H9 (cell line): Measurements from ENCODE around the gene REEP1. TPM values are rescaled to one million over a fixed set of nuclear protein-coding genes. Genes with fewer than 3 reads are reported as not detected.

Experiments
- DNase-seq: peaks from one replicate; pipeline ENCODE4 v3.0.0-alpha.2; 2017
- H2AFZ ChIP-seq: one replicate; pipeline ENCODE4 v1.6.1; 2013; ENCODE audit warnings: mild to moderate bottlenecking, low read length, control low read depth, moderate library complexity
- H2AK5ac ChIP-seq: 2 replicates; pipeline ENCODE4 v1.6.1; 2013; ENCODE audit warnings: low read length, control low read depth, mixed read lengths; ENCODE audit not compliant: insufficient read length
- H2BK120ac ChIP-seq: one replicate; pipeline ENCODE4 v1.6.1; 2013; ENCODE audit warnings: low read depth, mild to moderate bottlenecking, low read length, control low read depth, inconsistent platforms; ENCODE audit not compliant: poor library complexity, severe bottlenecking
- H2BK12ac ChIP-seq: 2 replicates; pipeline ENCODE4 v1.6.1; 2013; ENCODE audit warnings: low read length, control low read depth, mixed read lengths, low read depth; ENCODE audit not compliant: insufficient read length
- H2BK15ac ChIP-seq: 2 replicates; pipeline ENCODE4 v1.6.1; 2013; ENCODE audit warnings: low read depth, low read length, control low read depth
- H2BK20ac ChIP-seq: one replicate; pipeline ENCODE4 v1.6.1; 2013; ENCODE audit warnings: low read depth, mild to moderate bottlenecking, low read length, control low read depth, inconsistent platforms; ENCODE audit not compliant: poor library complexity, severe bottlenecking
- H2BK5ac ChIP-seq: 2 replicates; pipeline ENCODE4 v1.6.1; 2013; ENCODE audit warnings: low read length, control low read depth, mixed read lengths; ENCODE audit not compliant: insufficient read length
- H3K14ac ChIP-seq: 2 replicates; pipeline ENCODE4 v1.6.1; 2013; ENCODE audit warnings: low read length, control low read depth; ENCODE audit not compliant: insufficient read depth
- H3K18ac ChIP-seq: 2 replicates; pipeline ENCODE4 v1.6.1; 2013; ENCODE audit warnings: low read depth, mild to moderate bottlenecking, mixed read lengths, low read length, control low read depth; ENCODE audit not compliant: insufficient read length
- H3K23ac ChIP-seq: 2 replicates; pipeline ENCODE4 v1.6.1; 2013; ENCODE audit warnings: low read length, control low read depth, mixed read lengths, low read depth; ENCODE audit not compliant: insufficient read length
- H3K23me2 ChIP-seq: 2 replicates; pipeline ENCODE4 v1.6.1; 2013; ENCODE audit warnings: low read depth, mild to moderate bottlenecking, mixed read lengths, low read length, control low read depth; ENCODE audit not compliant: insufficient read length, poor library complexity, severe bottlenecking
- H3K27ac ChIP-seq: 2 replicates; pipeline ENCODE4 v1.5.1; 2013; ENCODE audit warnings: low read length, control low read depth, mixed read lengths, low read depth; ENCODE audit not compliant: insufficient read length
- H3K27me3 ChIP-seq: 2 replicates; pipeline ENCODE4 v1.6.1; 2013; ENCODE audit warnings: low read length, control low read depth, inconsistent platforms; ENCODE audit not compliant: insufficient read depth
- H3K4ac ChIP-seq: 2 replicates; pipeline ENCODE4 v1.6.1; 2013; ENCODE audit warnings: low read depth, mild to moderate bottlenecking, control low read depth, inconsistent platforms, low read length, moderate library complexity
- H3K4me1 ChIP-seq: 2 replicates; pipeline ENCODE4 v1.6.1; 2013; ENCODE audit warnings: low read length, control low read depth, inconsistent platforms; ENCODE audit not compliant: insufficient read depth
- H3K4me2 ChIP-seq: 2 replicates; pipeline ENCODE4 v1.6.1; 2013; ENCODE audit warnings: low read length, control low read depth, mixed read lengths; ENCODE audit not compliant: insufficient read length, insufficient read depth
- H3K56ac ChIP-seq: 2 replicates; pipeline ENCODE4 v1.6.1; 2013; ENCODE audit warnings: low read depth, mild to moderate bottlenecking, mixed read lengths, low read length, control low read depth; ENCODE audit not compliant: insufficient read length
- H3K79me1 ChIP-seq: 2 replicates; pipeline ENCODE4 v1.6.1; 2013; ENCODE audit warnings: low read depth, mild to moderate bottlenecking, moderate library complexity, low read length, control low read depth, inconsistent platforms; ENCODE audit not compliant: insufficient read depth, poor library complexity, severe bottlenecking
- H3K79me2 ChIP-seq: 2 replicates; pipeline ENCODE4 v1.6.1; 2013; ENCODE audit warnings: low read length, control low read depth, inconsistent platforms; ENCODE audit not compliant: insufficient read depth
- H3K9ac ChIP-seq: 2 replicates; pipeline ENCODE4 v1.6.1; 2013; ENCODE audit warnings: low read length, control low read depth, mixed read lengths; ENCODE audit not compliant: insufficient read length; ENCODE audit errors: extremely low read depth
- H3K9me3 ChIP-seq: one replicate; pipeline ENCODE4 v1.6.1; 2013; ENCODE audit warnings: low read depth, low read length, inconsistent platforms; ENCODE audit not compliant: control insufficient read depth
- H3T11ph ChIP-seq: one replicate; pipeline ENCODE4 v1.6.1; 2013; ENCODE audit warnings: mild to moderate bottlenecking, low read length, control low read depth, inconsistent platforms
- H4K20me1 ChIP-seq: one replicate; pipeline ENCODE4 v1.6.1; 2013; ENCODE audit not compliant: control insufficient read depth, insufficient read length, insufficient read depth
- H4K5ac ChIP-seq: 2 replicates; pipeline ENCODE4 v1.6.1; 2013; ENCODE audit warnings: low read depth, mild to moderate bottlenecking, mixed read lengths, low read length, control low read depth; ENCODE audit not compliant: insufficient read length
- H4K8ac ChIP-seq: replicated peaks from 2 replicates; pipeline ENCODE4 v1.6.1; 2013; ENCODE audit warnings: low read length, control low read depth, mixed read lengths, low read depth; ENCODE audit not compliant: insufficient read length
- H4K91ac ChIP-seq: 2 replicates; pipeline ENCODE4 v1.6.1; 2013; ENCODE audit warnings: low read depth, mild to moderate bottlenecking, moderate library complexity, mixed read lengths, low read length, control low read depth; ENCODE audit not compliant: insufficient read length
- H3K27ac Mint-ChIP-seq, 3 experiments: 2 replicates in 2 of 3; 3 replicates in 1 of 3; pipeline ENCODE4 v1.8.0; 2020 to 2021; ENCODE audit warnings: mixed read lengths in 3 of 3, mild to moderate bottlenecking in 1 of 3, moderate library complexity in 1 of 3
- H3K27me3 Mint-ChIP-seq: 2 replicates; pipeline ENCODE4 v1.8.0; 2021; ENCODE audit warnings: low read depth, mild to moderate bottlenecking, moderate library complexity, mixed read lengths
- H3K36me3 Mint-ChIP-seq, 3 experiments: 2 replicates in 2 of 3; 3 replicates in 1 of 3; pipeline ENCODE4 v1.8.0; 2020 to 2021; ENCODE audit warnings: low read depth in 3 of 3, mixed read lengths in 3 of 3; ENCODE audit not compliant: insufficient read depth in 1 of 3
- H3K4me1 Mint-ChIP-seq, 2 experiments: 2 replicates each; pipeline ENCODE4 v1.8.0; 2020; ENCODE audit warnings: mixed read lengths in 2 of 2
- H3K4me3 Mint-ChIP-seq, 2 experiments: 2 replicates in 1 of 2; 3 replicates in 1 of 2; pipeline ENCODE4 v1.8.0; 2020 to 2021; ENCODE audit warnings: mild to moderate bottlenecking in 2 of 2, mixed read lengths in 2 of 2, moderate library complexity in 1 of 2
- H3K9me3 Mint-ChIP-seq, 2 experiments: 2 replicates in 1 of 2; 3 replicates in 1 of 2; pipeline ENCODE4 v1.8.0; 2020; ENCODE audit warnings: mild to moderate bottlenecking in 2 of 2, mixed read lengths in 2 of 2, moderate library complexity in 1 of 2
- WGBS: extraction: QIAGEN DNeasy Blood & Tissue Kit; methylation state at CpG from one replicate; pipeline ENCODE4 v1.1.7; 2013; ENCODE audit warnings: missing lambda C conversion rate, low lambda C conversion rate, mixed read lengths; ENCODE audit not compliant: insufficient read length; ENCODE audit errors: extremely low coverage; 5-methylcytosine and 5-hydroxymethylcytosine counted together
- total RNA-seq: library from RNA; stranded (reverse); gene quantifications from 2 replicates; pipeline ENCODE4 v1.2.1, GENCODE V29; 2021
- TF ChIP-seq, protein P1 (sequence below): fragments of 200-600 bp; sonication (generic); conservative IDR thresholded peaks from 3 replicates; pipeline ENCODE4 v1.8.0; 2021; ENCODE audit warnings: antibody characterized with exemption, mild to moderate bottlenecking

Gene REEP1
- total RNA-seq, 1 experiment from 2014 or later: 1.3 TPM

- no peak overlapping the region for H4K5ac ChIP-seq
Measured at GRCh38 chr2:86211033-86211795, 126.2 kb downstream of the REEP1 start.

More at GRCh38 chr2:86211033-86211795, 126.2 kb downstream of the REEP1 start:
- Histone ChIP-seq H2BK20ac (no peak overlapping the region), H2AK5ac (no peak overlapping the region), H2AFZ (no peak overlapping the region), H2BK15ac (no peak overlapping the region), H3K23me2 (no peaks in the 10 kb centered on the region), H3K18ac (no peak overlapping the region), H3K27me3 (no peaks in the 10 kb centered on the region), H2BK120ac (no peak overlapping the region), H3K23ac (no peak overlapping the region), H3K79me1 (no peaks in the 10 kb centered on the region), H3K9ac (no peak overlapping the region), H2BK5ac (no peak overlapping the region), H3K4ac (no peak overlapping the region), H3K4me1 (no peaks in the 10 kb centered on the region), H3K4me2 (no peak overlapping the region), H3K9me3 (no peaks in the 10 kb centered on the region), H3K56ac (no peak overlapping the region), H4K8ac (no peak overlapping the region), H3T11ph (no peak overlapping the region), H3K27ac (no peak overlapping the region), H3K14ac (no peak overlapping the region), H4K91ac (no peak overlapping the region), H4K20me1 (no peaks in the 10 kb centered on the region), H2BK12ac (no peak overlapping the region), H3K79me2 (no peaks in the 10 kb centered on the region)
- no peak for DNase-seq
- no CpG with 5 or more reads among the region's 2 CpGs for WGBS
- Mint-ChIP-seq H3K4me3 (no peak overlapping the region), H3K27me3 (no peaks in the 10 kb centered on the region), H3K27ac (no peak overlapping the region; a peak in 1 of 7 replicates), H3K36me3 (peaks cover 30 to 62% (median 61%) of the 10 kb centered on the region in 3 experiments; a peak in 6 of 7 replicates), H3K9me3 (no peaks in the 10 kb centered on the region), H3K4me1 (no peaks in the 10 kb centered on the region)
- TF ChIP-seq, protein P1, sequence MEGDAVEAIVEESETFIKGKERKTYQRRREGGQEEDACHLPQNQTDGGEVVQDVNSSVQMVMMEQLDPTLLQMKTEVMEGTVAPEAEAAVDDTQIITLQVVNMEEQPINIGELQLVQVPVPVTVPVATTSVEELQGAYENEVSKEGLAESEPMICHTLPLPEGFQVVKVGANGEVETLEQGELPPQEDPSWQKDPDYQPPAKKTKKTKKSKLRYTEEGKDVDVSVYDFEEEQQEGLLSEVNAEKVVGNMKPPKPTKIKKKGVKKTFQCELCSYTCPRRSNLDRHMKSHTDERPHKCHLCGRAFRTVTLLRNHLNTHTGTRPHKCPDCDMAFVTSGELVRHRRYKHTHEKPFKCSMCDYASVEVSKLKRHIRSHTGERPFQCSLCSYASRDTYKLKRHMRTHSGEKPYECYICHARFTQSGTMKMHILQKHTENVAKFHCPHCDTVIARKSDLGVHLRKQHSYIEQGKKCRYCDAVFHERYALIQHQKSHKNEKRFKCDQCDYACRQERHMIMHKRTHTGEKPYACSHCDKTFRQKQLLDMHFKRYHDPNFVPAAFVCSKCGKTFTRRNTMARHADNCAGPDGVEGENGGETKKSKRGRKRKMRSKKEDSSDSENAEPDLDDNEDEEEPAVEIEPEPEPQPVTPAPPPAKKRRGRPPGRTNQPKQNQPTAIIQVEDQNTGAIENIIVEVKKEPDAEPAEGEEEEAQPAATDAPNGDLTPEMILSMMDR: no peak
